HG02870 (cell line): Measurements from ENCODE around the gene HRNR.

Source experiments
- ATAC-seq: cut with Tn5 transposase; IDR thresholded peaks from one replicate; pipeline ENCODE4 v1.9.1; 2021; ENCODE audit warnings: mild to moderate bottlenecking, moderate library complexity; ENCODE audit not compliant: unreplicated experiment

Gene HRNR

GRCh38 chr1:152189657-152190442, 34.1 kb downstream of the HRNR start:
- ATAC-seq, result no peak

- ATAC-seq, result peak; percentile 59
Measured at GRCh38 chr1:152188673-152189591, 35.1 kb downstream of the HRNR start.

GRCh38 chr1:152186556-152187285, 37.3 kb downstream of the HRNR start:
- ATAC-seq, result no peak

GRCh38 chr1:152185544-152186391, 38.2 kb downstream of the HRNR start:
- peak; percentile 57 for ATAC-seq

GRCh38 chr1:152182944-152183361, 41.0 kb downstream of the HRNR start:
- no peak for ATAC-seq

GRCh38 chr1:152182431-152182830, 41.6 kb downstream of the HRNR start:
- ATAC-seq, result no peak

- ATAC-seq, result no peak
Measured at GRCh38 chr1:152179566-152179965, 44.4 kb downstream of the HRNR start.

GRCh38 chr1:152170287-152170905, 53.6 kb downstream of the HRNR start:
- ATAC-seq, result no peak

- no peak for ATAC-seq
Measured at GRCh38 chr1:152169366-152170025, 54.5 kb downstream of the HRNR start.

- no peak for ATAC-seq
Measured at GRCh38 chr1:152168535-152168868, 55.5 kb downstream of the HRNR start.

- no peak for ATAC-seq
Measured at GRCh38 chr1:152167835-152168534, 56.0 kb downstream of the HRNR start.

GRCh38 chr1:152166966-152167365, 57.0 kb downstream of the HRNR start:
- no peak for ATAC-seq

GRCh38 chr1:152165286-152166077, 58.5 kb downstream of the HRNR start:
- no peak for ATAC-seq

GRCh38 chr1:152164517-152165136, 59.4 kb downstream of the HRNR start:
- ATAC-seq, result no peak

- no peak for ATAC-seq
Measured at GRCh38 chr1:152162792-152163463, 61.1 kb downstream of the HRNR start.
